NT2/D1 (cell line): Measurements from ENCODE around the gene BLID.

Source experiments
- DNase-seq: peaks from one replicate; pipeline ENCODE4 v3.0.0-alpha.2; 2011; ENCODE audit warnings: low read depth, low spot score
- H3K27me3 ChIP-seq: 2 replicates; pipeline ENCODE4 v1.6.0; 2011; ENCODE audit warnings: mild to moderate bottlenecking; ENCODE audit not compliant: insufficient read length, insufficient read depth
- H3K36me3 ChIP-seq: 2 replicates; pipeline ENCODE4 v1.6.1; 2011; ENCODE audit warnings: mild to moderate bottlenecking, low read length, mixed read lengths; ENCODE audit not compliant: insufficient read depth, insufficient read length
- H3K4me1 ChIP-seq: 2 replicates; pipeline ENCODE4 v1.5.1; 2011; ENCODE audit not compliant: insufficient read depth, insufficient read length
- H3K4me3 ChIP-seq: 2 replicates; pipeline ENCODE4 v1.5.1; 2011; ENCODE audit warnings: low read depth; ENCODE audit not compliant: insufficient read length
- H3K9ac ChIP-seq: 2 replicates; pipeline ENCODE4 v1.6.0; 2011; ENCODE audit warnings: low read depth; ENCODE audit not compliant: insufficient read length
- H3K9me3 ChIP-seq: 2 replicates; pipeline ENCODE4 v1.5.1; 2011; ENCODE audit warnings: mild to moderate bottlenecking, low read length; ENCODE audit not compliant: insufficient read depth
- SUZ12 ChIP-seq: IDR thresholded peaks from 2 replicates; pipeline ENCODE4 v1.6.1; 2011; ENCODE audit not compliant: insufficient read length, insufficient read depth; ENCODE audit errors: extremely low read depth
- YY1 ChIP-seq: IDR thresholded peaks from 2 replicates; pipeline ENCODE4 v1.6.1; 2011; ENCODE audit not compliant: insufficient read length, insufficient read depth
- ZNF274 ChIP-seq: IDR thresholded peaks from 2 replicates; pipeline ENCODE4 v1.6.1; 2011; ENCODE audit warnings: mild to moderate bottlenecking, low read depth, low read length

Gene BLID

DNA sequence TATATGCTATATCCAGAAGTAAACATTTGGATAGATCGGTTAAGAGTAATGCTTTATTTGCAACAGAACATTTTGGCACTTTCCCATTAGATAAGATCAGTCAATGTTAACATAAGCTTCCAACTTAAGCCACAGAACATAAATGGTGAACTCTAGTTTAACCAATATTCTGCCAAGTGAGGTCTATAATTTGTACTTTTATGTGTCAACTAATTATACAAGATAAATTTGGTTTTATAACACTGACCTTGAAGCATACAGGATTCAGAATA lies 23.5 kb upstream of the BLID start:
- Histone ChIP-seq H3K4me1 (no peaks in the 10 kb centered on the region), H3K4me3 (no peak overlapping the region), H3K9me3 (no peaks in the 10 kb centered on the region), H3K9ac (no peak overlapping the region), H3K27me3 (no peaks in the 10 kb centered on the region), H3K36me3 (no peaks in the 10 kb centered on the region)
- DNase-seq, result no peak
- TF ChIP-seq YY1 (no peak), SUZ12 (no peak)

DNA sequence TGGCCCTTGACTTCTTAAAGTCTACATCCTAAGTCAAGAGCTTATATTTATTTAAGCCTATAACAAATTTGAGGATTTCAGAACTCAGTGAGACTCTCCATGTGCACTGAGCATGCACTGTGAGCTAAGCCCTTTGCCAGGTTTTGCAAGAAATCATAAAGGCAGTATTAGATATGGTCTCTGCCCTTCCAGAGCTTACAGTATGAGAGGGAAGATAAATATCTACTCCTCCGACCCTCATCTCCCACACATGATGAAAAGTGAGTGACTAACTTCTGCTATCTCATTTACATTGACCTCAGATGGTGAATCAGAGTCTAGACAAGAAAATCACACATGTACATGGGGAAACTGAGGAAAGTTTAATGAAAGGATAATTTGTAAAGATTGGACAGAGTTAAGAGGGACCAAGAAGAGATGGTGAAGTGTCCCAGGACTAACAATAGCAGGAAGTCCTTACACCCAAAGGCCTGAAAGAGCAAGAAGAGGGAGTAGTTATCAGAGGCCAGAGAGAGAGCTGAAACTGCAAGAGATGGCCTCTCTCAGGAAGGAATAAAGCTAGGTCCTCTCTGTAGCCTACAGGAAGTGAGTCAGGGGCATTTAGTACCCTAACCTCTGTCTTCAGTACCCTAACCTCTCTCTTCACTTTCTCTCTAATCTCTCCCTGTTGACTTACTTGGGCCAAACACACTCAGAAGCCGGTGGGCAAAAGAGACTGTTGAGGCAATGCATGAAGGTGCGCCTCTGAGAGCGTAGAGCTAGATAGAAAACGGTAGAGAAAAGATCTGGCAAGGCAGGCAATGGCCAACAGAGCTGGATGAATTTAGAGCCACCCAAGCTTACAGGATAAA lies 23.0 kb upstream of the BLID start:
- no peak for DNase-seq
- Histone ChIP-seq H3K4me3 (no peak overlapping the region), H3K9me3 (no peaks in the 10 kb centered on the region), H3K27me3 (no peaks in the 10 kb centered on the region), H3K36me3 (no peaks in the 10 kb centered on the region), H3K4me1 (no peaks in the 10 kb centered on the region), H3K9ac (no peak overlapping the region)
- no peak for TF ChIP-seq SUZ12
- TF ChIP-seq YY1, result no peak
- TF ChIP-seq ZNF274, result no peak

DNA sequence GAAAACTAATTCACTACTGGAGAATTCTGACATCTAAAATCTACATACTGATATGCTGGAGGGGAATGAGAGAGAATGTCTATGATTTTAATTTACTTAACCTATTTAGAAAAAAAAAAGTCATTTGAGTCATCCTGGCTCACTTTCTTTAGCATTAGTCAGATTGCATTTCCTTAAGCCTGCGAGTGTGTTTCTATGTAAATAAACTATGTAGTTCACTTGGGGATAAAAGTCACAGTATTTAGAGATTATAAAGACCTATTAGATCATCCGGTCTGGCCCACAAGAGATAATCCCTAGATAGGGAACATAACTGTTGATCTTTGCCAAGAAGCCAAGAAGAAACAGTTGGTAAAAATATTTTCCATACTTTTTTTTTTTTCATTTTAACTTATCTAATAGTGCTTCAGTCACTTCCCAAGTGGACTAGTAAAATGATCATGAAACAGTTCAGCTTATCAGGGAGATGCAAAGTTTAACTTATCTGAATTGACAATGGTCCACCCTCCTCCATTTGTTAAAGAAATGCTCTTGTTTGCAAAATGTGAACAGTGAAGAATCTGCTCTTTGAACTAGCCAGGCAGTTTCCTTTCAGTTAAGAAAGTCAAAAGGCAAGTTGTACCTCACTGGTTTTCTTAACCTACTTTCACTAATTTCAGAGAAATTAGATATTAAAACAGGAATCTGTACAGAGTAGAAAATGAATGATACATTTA lies 21.2 kb upstream of the BLID start:
- H3K4me3 ChIP-seq, result no peak overlapping the region
- no peak overlapping the region for H3K9ac ChIP-seq
- no peaks in the 10 kb centered on the region for H3K9me3 ChIP-seq
- no peak for DNase-seq
- no peaks in the 10 kb centered on the region for H3K4me1 ChIP-seq
- no peaks in the 10 kb centered on the region for H3K27me3 ChIP-seq
- no peak for TF ChIP-seq SUZ12
- H3K36me3 ChIP-seq, result no peaks in the 10 kb centered on the region

DNA sequence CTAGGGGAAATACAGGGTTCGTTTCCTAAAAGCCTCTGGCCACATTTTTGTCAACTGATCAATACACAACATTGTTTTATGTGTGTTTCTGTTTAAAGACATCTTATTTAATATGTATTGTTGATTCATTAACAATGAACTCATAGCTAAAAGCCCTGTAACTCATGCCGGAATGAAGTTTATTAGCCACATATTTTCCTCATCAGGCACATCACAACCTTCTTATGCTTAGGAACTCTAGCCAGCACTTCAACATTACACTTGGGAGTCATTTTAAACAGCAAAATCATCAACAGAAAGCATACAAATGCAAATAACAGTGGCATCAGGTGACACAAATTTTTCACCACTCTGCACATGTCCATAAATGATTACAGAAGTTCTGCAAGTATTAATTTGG lies 15.1 kb upstream of the BLID start:
- H3K4me3 ChIP-seq, result no peak overlapping the region
- TF ChIP-seq YY1 (no peak), ZNF274 (no peak), SUZ12 (no peak)

DNA sequence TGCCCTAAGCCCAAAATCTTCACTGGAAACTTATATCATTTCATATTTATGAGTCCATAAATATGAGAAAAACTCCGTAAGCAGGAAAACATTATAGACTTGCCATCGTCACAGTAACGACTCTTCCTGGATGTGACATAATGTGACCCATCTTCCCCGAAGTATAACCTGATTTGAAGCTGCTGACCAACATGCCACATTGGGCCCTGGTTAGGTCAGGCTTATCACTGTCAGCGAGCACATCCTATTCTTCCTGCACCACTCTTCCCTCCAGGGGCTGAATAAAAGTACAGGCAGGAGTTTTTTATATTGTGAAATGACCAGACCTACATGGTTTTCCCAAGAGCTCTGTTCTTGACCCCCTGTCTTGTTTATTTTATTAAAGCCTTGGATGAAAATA lies 12.1 kb upstream of the BLID start:
- H3K4me1 ChIP-seq, result no peaks in the 10 kb centered on the region
- no peaks in the 10 kb centered on the region for H3K36me3 ChIP-seq
- H3K9me3 ChIP-seq, result no peaks in the 10 kb centered on the region
- no peak overlapping the region for H3K9ac ChIP-seq
- no peak overlapping the region for H3K4me3 ChIP-seq
- H3K27me3 ChIP-seq, result no peaks in the 10 kb centered on the region
- no peak for TF ChIP-seq YY1
- no peak for TF ChIP-seq ZNF274
- no peak for TF ChIP-seq SUZ12
- no peak for DNase-seq

More for the DNA sequence above, 15.1 kb upstream of the BLID start:
- no peak for DNase-seq
- no peaks in the 10 kb centered on the region for H3K36me3 ChIP-seq
- no peak overlapping the region for H3K9ac ChIP-seq
- H3K9me3 ChIP-seq, result no peaks in the 10 kb centered on the region
- no peaks in the 10 kb centered on the region for H3K27me3 ChIP-seq
- H3K4me1 ChIP-seq, result no peaks in the 10 kb centered on the region

DNA sequence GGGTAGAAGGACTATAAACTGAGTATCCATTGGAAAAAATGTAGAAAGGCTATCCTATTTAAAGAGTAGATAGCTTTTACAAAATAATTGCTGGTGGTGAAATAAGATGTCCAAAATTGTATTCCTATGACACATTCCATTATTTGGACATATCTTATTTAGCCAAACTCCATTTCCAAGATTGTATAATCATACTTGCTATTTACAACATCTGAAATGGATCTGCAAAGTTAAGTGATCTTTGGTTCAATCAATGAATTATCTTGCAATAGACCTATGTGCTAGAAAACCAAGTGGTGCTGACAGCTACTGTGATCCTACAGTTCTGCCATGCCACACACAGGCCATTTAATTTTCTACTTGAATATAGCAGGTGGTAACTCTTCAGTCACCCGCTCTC lies 11.0 kb upstream of the BLID start:
- H3K4me1 ChIP-seq, result no peaks in the 10 kb centered on the region
- H3K9me3 ChIP-seq, result no peaks in the 10 kb centered on the region
- H3K4me3 ChIP-seq, result no peak overlapping the region
- no peaks in the 10 kb centered on the region for H3K27me3 ChIP-seq
- no peaks in the 10 kb centered on the region for H3K36me3 ChIP-seq
- H3K9ac ChIP-seq, result no peak overlapping the region
- TF ChIP-seq ZNF274 (no peak), SUZ12 (no peak), YY1 (no peak)
- no peak for DNase-seq

DNA sequence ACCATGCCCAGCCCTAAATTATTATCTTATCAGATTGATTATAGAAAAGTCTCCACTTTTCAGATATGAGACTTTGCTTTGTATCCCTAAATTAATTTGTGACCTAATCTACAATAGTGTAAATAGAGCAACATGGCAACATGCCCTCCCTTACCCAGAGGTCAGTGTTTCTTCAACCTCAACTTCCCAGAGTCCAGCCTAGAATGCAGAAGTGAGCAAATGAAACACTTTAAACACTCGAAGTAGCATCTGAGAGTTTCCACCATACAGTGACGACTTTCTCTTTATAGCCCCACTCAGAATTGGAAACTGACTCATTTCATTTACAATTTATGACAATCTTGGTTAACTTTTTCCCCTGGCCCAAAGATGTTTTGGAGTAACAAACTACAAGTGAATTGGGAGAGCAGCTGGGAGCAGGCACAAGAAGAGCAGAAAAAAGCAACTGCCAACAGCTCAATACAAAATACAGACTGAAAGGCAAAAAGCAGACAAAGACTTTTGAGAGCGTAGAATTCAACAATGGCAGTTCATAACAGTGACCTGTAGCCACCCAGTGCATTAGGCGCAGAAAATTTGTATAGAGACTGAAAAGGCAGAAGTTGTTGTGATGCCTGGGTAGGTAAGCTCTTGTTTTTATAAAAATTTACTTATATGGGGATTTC lies 10.1 kb upstream of the BLID start:
- Histone ChIP-seq H3K4me3 (no peak overlapping the region), H3K36me3 (no peaks in the 10 kb centered on the region), H3K9me3 (no peaks in the 10 kb centered on the region), H3K9ac (no peak overlapping the region), H3K27me3 (no peaks in the 10 kb centered on the region), H3K4me1 (no peaks in the 10 kb centered on the region)
- no peak for DNase-seq
- no peak for TF ChIP-seq YY1
- no peak for TF ChIP-seq SUZ12
- TF ChIP-seq ZNF274, result no peak
